GM20431 (cell line): Measurements from ENCODE around the gene FAT2.

Experiments used
- in situ Hi-C: fragments of 300-500 bp; cut with MseI, MboI; formaldehyde crosslinking; loops from one replicate; pipeline ENCODE4 v1.15.0; 2020; ENCODE audit warnings: low sequenced_read_pairs; ENCODE audit not compliant: unreplicated experiment

FAT2 gene

GRCh38 chr5:151565971-151566370 lies 25.2 kb downstream of the FAT2 start:
- in situ Hi-C loops = no loop called here

GRCh38 chr5:151562019-151562707 lies 29.0 kb downstream of the FAT2 start:
- in situ Hi-C loops = no loop called here

GRCh38 chr5:151557951-151558350 lies 33.2 kb downstream of the FAT2 start:
- in situ Hi-C loops = no loop called here

- in situ Hi-C loops = no loop called here
Measured at GRCh38 chr5:151557466-151557865, 33.7 kb downstream of the FAT2 start.

- in situ Hi-C loops = no loop called here
Measured at GRCh38 chr5:151556806-151557205, 34.3 kb downstream of the FAT2 start.

GRCh38 chr5:151555760-151556576 lies 35.2 kb downstream of the FAT2 start:
- in situ Hi-C loops = no loop called here

GRCh38 chr5:151553695-151554094 lies 37.4 kb downstream of the FAT2 start:
- in situ Hi-C loops = no loop called here

- in situ Hi-C loops = no loop called here
Measured at GRCh38 chr5:151553130-151553670, 37.9 kb downstream of the FAT2 start.

GRCh38 chr5:151551985-151552384 lies 39.1 kb downstream of the FAT2 start:
- in situ Hi-C loops = no loop called here

GRCh38 chr5:151550146-151550545 lies 41.0 kb downstream of the FAT2 start:
- in situ Hi-C loops = no loop called here

GRCh38 chr5:151549713-151550112 lies 41.4 kb downstream of the FAT2 start:
- in situ Hi-C loops = no loop called here

GRCh38 chr5:151547364-151547763 lies 43.8 kb downstream of the FAT2 start:
- in situ Hi-C loops = no loop called here

- in situ Hi-C loops = no loop called here
Measured at GRCh38 chr5:151541571-151541970, 49.6 kb downstream of the FAT2 start.
